Left lung (tissue), 10 donors: Measurements from ENCODE around the gene ZNF609. TPM values are rescaled to one million over a fixed set of nuclear protein-coding genes. Genes with fewer than 3 reads are reported as not detected.

Experiments used
- ATAC-seq: fragments of 200-7000 bp; cut with Tn5 transposase; one replicate; pipeline ENCODE4 v1.9.1; 2020; ENCODE audit warnings: moderate library complexity
- DNase-seq, 4 donors: peaks; one replicate each; pipeline ENCODE4 v3.0.0-alpha.2; 2013 to 2020
- H3K27ac ChIP-seq, 2 donors: fragments of 200-600 bp; sonication (generic) in 1 of 2; one replicate each; pipeline versions ENCODE4 v1.5.0 to v1.8.0; 2020 to 2021
- H3K27me3 ChIP-seq, 2 donors: fragments of 200-600 bp; sonication (generic) in 1 of 2; one replicate each; pipeline versions ENCODE4 v1.5.0 to v1.8.0; 2020 to 2021
- H3K36me3 ChIP-seq, 2 donors: fragments of 200-600 bp; sonication (generic) in 1 of 2; one replicate each; pipeline versions ENCODE4 v1.5.0 to v1.8.0; 2020 to 2021
- H3K4me1 ChIP-seq, 2 donors: fragments of 200-600 bp; one replicate each; pipeline ENCODE4 v1.8.0; 2021
- H3K4me3 ChIP-seq, 2 donors: fragments of 200-600 bp; sonication (generic) in 1 of 2; one replicate each; pipeline versions ENCODE4 v1.5.0 to v1.8.0; 2020 to 2021; ENCODE audit warnings: mild to moderate bottlenecking in 1 of 2
- H3K9me3 ChIP-seq, 2 donors: fragments of 200-600 bp; sonication (generic) in 1 of 2; one replicate each; pipeline versions ENCODE4 v1.5.0 to v1.8.0; 2020 to 2021
- intact Hi-C, 2 donors: fragments of 100-400 bp; cut with DNase I; formaldehyde crosslinking; loops; one replicate each; pipeline versions ENCODE4 v1.11.2 to v1.14.2; 2022
- polyA plus RNA-seq, 6 donors: library from polyadenylated mRNA; unstranded; fragments of 120-200 nt; gene quantifications; one replicate each; pipeline ENCODE4 v1.2.1, GENCODE V29; 2013; ENCODE audit not compliant: insufficient read length in 6 of 6
- total RNA-seq, 2 donors: library from RNA; stranded (reverse); fragmentation: NEBNext Ultra II Directional; extraction: Animal tissue kit (Norgen Biotek cat#: 25700); gene quantifications; one replicate each; pipeline ENCODE4 v1.2.1, GENCODE V29; 2021
- TF ChIP-seq, protein P1 (sequence below), 2 donors: fragments of 200-600 bp; sonication (generic) in 1 of 2; IDR thresholded peaks; one replicate each; pipeline versions ENCODE4 v1.5.0 to v1.8.0; 2021; ENCODE audit warnings: antibody characterized with exemption in 2 of 2
- donor health status: DM: no; HTN: yes; CAD: no.
- donor health status: DM: no; HTN: no; CAD: no.

Gene ZNF609
- total and polyA plus RNA-seq, 8 donors, result 31.9 to 37.4 (median 36.7) TPM

DNA sequence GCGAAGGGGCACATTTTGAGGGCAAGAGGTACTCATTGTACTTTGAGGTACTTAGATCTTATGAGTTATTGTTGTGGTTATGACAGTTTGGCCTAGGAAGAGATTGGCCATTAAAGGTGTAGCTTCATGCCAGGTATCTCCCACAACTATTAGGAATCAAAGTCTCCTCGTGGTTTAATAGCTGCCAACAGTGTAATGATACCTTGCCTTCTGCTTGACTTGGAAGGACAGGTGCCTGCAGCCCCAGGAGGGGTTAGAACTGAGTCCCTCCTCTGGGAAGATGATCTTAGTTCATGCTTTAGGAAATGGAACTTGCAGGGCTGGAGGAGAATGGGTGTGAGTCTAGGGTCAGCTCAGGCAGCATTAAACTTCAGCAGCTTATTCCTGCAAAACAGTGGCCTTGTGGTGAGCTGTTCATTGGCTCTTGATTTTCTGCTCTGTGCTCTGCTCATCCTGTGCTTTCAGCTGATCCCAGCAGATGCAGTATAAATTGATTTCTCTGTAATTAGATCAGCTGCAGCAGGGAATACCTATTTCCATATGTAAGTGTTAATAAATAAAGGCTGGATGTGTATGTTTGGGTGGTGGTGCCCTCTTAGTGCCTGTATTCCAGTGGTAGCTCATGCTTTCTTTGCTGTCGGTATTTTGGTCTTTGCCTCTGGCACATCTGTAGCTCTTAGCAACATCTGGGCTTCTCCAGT, 40.5 kb downstream of the ZNF609 start:
- H3K27me3 ChIP-seq, result no peaks in the 10 kb centered on the region
- no peaks in the 10 kb centered on the region for H3K9me3 ChIP-seq
- TF ChIP-seq, protein P1, sequence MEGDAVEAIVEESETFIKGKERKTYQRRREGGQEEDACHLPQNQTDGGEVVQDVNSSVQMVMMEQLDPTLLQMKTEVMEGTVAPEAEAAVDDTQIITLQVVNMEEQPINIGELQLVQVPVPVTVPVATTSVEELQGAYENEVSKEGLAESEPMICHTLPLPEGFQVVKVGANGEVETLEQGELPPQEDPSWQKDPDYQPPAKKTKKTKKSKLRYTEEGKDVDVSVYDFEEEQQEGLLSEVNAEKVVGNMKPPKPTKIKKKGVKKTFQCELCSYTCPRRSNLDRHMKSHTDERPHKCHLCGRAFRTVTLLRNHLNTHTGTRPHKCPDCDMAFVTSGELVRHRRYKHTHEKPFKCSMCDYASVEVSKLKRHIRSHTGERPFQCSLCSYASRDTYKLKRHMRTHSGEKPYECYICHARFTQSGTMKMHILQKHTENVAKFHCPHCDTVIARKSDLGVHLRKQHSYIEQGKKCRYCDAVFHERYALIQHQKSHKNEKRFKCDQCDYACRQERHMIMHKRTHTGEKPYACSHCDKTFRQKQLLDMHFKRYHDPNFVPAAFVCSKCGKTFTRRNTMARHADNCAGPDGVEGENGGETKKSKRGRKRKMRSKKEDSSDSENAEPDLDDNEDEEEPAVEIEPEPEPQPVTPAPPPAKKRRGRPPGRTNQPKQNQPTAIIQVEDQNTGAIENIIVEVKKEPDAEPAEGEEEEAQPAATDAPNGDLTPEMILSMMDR (IDR thresholded peaks at IDR 0.05), result no peak
- intact Hi-C loops, result no loop called here
- DNase-seq (no peak), ATAC-seq (no peak)
- peaks cover 0 to 20% of the 10 kb centered on the region in 2 donors for H3K36me3 ChIP-seq
- no peak overlapping the region for H3K4me3 ChIP-seq
- H3K27ac ChIP-seq, result peak overlapping the region in 1 of 2 donors; percentile 65
- H3K4me1 ChIP-seq, result peaks cover 23 to 33% of the 10 kb centered on the region in 2 donors

DNA sequence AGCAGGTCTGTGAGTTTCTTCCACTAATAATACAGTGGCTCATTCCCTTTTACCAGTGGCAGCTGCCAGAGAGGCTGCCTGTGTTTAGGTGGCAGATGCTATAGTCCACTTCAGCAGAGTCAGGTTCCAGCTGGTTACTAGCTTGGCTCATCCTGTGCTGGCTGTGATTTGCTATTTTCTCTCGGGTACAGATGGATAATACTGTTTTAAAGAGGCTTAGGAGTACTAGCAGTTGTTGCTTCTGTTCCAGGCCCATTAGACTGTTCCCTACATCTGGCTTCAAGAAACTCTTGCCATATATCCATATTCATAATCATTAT, 41.0 kb downstream of the ZNF609 start:
- DNase-seq, result no peak
- TF ChIP-seq, protein P1 (IDR thresholded peaks at IDR 0.05), result no peak
- Histone ChIP-seq H3K4me1 (peaks cover 23 to 33% of the 10 kb centered on the region in 2 donors), H3K4me3 (no peak overlapping the region), H3K27ac (peak overlapping the region in 1 of 2 donors; percentile 65), H3K36me3 (peaks cover 0 to 20% of the 10 kb centered on the region in 2 donors), H3K9me3 (no peaks in the 10 kb centered on the region), H3K27me3 (no peaks in the 10 kb centered on the region)
- ATAC-seq, result no peak
- intact Hi-C loops, result no loop called here

DNA sequence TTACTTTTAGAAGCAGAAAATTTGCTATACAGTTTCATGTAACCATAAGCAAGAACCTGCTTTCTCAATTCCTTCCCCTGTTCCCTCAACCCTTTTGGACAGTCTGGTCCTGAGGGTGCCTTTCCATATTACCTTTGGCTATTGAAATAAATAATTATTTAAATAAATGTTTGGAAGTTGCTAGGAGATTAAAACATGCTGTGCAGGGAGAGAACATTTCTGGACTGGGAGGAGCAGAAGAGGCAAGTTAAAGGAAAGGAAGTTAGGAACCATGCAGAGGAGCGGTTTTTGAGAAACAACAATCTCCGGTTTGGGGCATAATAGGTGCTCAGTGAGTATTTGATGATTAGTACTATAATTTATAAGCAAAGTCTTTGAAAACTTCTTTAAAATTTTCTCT, 41.8 kb downstream of the ZNF609 start:
- H3K9me3 ChIP-seq, result no peaks in the 10 kb centered on the region
- H3K27me3 ChIP-seq, result no peaks in the 10 kb centered on the region
- TF ChIP-seq, protein P1 (IDR thresholded peaks at IDR 0.05), result no peak
- peaks cover 0 to 20% of the 10 kb centered on the region in 2 donors for H3K36me3 ChIP-seq
- peak overlapping the region; percentile 9 to 65 for H3K27ac ChIP-seq
- DNase-seq, result no peak
- H3K4me3 ChIP-seq, result no peak overlapping the region
- peaks cover 27 to 40% of the 10 kb centered on the region in 2 donors for H3K4me1 ChIP-seq
- peak; percentile 26 for ATAC-seq
- intact Hi-C loops, result no loop called here

DNA sequence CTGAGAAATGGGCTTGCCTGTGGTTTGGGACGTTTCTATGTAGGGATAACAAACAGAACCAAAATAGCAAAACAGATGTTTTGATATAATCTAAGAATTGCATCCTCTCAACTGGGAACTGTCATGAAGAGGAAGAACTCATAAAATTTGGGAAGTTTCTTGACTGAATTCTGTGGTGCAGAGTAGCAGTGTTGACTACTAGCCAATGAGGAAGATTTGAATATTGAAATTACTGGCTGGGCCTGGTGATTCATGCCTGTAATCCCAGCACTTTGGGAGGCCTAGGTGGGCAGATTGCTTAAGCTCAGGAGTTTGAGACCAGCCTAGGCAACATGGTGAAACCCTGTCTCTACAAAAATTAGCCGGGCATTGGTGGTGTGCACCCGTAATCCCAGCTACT, 42.2 kb downstream of the ZNF609 start:
- Histone ChIP-seq H3K9me3 (no peaks in the 10 kb centered on the region), H3K27ac (peak overlapping the region in 1 of 2 donors; percentile 65), H3K4me3 (no peak overlapping the region), H3K27me3 (no peaks in the 10 kb centered on the region), H3K36me3 (peaks cover 0 to 20% of the 10 kb centered on the region in 2 donors), H3K4me1 (peaks cover 30 to 44% of the 10 kb centered on the region in 2 donors)
- intact Hi-C loops, result no loop called here
- DNase-seq (no peak), ATAC-seq (peak; percentile 9)
- TF ChIP-seq, protein P1 (IDR thresholded peaks at IDR 0.05), result no peak

GRCh38 chr15:64503197-64503596, 42.8 kb downstream of the ZNF609 start:
- no peaks in the 10 kb centered on the region for H3K9me3 ChIP-seq
- H3K27me3 ChIP-seq, result no peaks in the 10 kb centered on the region
- peaks cover 34 to 50% of the 10 kb centered on the region in 2 donors for H3K4me1 ChIP-seq
- H3K36me3 ChIP-seq, result peaks cover 0 to 20% of the 10 kb centered on the region in 2 donors
- peak overlapping the region; percentile 53 to 65 for H3K27ac ChIP-seq
- DNase-seq, result peak in 1 of 4 donors; percentile 50
- ATAC-seq, result peak; percentile 33
- H3K4me3 ChIP-seq, result no peak overlapping the region
- TF ChIP-seq, protein P1 (IDR thresholded peaks at IDR 0.05), result no peak
- intact Hi-C loops, result no loop called here
